Mesothelial cell of epicardium (in vitro differentiated cells): ENCODE results near the gene CLCN6. TPM values are rescaled to one million over a fixed set of nuclear protein-coding genes. Genes with fewer than 3 reads are reported as not detected.

Experiments
- DNase-seq, 2 experiments: peaks; one replicate each; pipeline ENCODE4 v3.0.0; 2021; ENCODE audit warnings: low spot score in 2 of 2; ENCODE audit not compliant: unreplicated experiment in 2 of 2
- H3K27ac Mint-ChIP-seq: 2 replicates; pipeline ENCODE4 v1.8.0; 2021; ENCODE audit warnings: mixed read lengths
- H3K27me3 Mint-ChIP-seq: 2 replicates; pipeline ENCODE4 v1.8.0; 2021; ENCODE audit warnings: low read depth, mixed read lengths
- H3K36me3 Mint-ChIP-seq: 2 replicates; pipeline ENCODE4 v1.8.0; 2021; ENCODE audit warnings: mixed read lengths
- H3K4me1 Mint-ChIP-seq: 2 replicates; pipeline ENCODE4 v1.8.0; 2021; ENCODE audit warnings: mixed read lengths
- H3K4me3 Mint-ChIP-seq: 2 replicates; pipeline ENCODE4 v1.8.0; 2021; ENCODE audit warnings: mild to moderate bottlenecking, moderate library complexity, mixed read lengths
- H3K9me3 Mint-ChIP-seq: 2 replicates; pipeline ENCODE4 v1.8.0; 2021; ENCODE audit warnings: mixed read lengths
- total RNA-seq: library from RNA; stranded (reverse); gene quantifications from 3 replicates; pipeline ENCODE4 v1.2.1, GENCODE V29; 2021
- TF ChIP-seq, protein P1 (sequence below): fragments of 200-600 bp; sonication (generic); IDR thresholded peaks from one replicate; pipeline ENCODE4 v1.5.0; 2021; ENCODE audit warnings: antibody characterized with exemption; ENCODE audit not compliant: unreplicated experiment

The CLCN6 gene
- total RNA-seq, 1 donor from 2014 or later = 30.3 TPM

DNA sequence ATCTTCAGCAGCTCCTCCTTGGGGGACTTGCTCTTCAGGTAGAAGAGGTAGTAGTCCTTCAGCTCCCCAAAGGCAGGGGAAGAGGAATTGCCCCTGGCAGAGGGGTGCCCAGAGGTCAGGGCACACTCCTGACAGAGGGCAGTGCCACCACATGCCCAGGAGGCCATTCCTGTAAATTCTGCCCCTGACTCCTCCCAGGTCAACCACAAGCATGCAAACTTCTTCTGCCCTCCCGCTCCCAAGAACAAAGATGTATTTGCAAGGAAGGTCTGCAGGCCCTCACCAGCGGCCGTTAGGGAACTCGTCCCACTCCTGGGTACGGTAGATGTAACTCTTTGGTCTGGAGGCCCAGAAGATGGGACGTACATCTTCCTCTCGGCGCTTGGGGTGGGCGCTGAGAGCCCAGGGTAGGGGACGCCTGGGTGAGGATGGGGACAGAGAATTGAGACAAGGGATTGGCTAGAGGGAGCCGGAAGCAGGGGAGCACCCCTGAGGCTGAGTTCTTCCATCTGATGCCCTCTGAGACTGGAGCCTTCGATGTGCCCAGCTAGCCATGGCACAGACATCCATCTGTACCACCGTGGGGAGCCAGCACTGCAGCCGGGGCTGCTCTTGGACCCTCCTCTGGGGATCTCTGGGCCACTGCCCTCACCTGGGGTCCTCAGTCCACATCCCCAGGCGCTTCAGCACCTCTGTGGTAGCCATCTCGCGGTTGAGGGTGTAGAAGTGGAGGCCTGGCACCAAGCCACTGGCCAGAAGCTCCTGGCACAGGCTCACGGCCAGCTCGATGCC, 11.3 kb upstream of the CLCN6 start:
- no peak overlapping the region for H3K27ac Mint-ChIP-seq
- DNase-seq = no peak
- peaks cover 28% of the 10 kb centered on the region for H3K36me3 Mint-ChIP-seq
- H3K4me3 Mint-ChIP-seq = no peak overlapping the region
- TF ChIP-seq, protein P1, sequence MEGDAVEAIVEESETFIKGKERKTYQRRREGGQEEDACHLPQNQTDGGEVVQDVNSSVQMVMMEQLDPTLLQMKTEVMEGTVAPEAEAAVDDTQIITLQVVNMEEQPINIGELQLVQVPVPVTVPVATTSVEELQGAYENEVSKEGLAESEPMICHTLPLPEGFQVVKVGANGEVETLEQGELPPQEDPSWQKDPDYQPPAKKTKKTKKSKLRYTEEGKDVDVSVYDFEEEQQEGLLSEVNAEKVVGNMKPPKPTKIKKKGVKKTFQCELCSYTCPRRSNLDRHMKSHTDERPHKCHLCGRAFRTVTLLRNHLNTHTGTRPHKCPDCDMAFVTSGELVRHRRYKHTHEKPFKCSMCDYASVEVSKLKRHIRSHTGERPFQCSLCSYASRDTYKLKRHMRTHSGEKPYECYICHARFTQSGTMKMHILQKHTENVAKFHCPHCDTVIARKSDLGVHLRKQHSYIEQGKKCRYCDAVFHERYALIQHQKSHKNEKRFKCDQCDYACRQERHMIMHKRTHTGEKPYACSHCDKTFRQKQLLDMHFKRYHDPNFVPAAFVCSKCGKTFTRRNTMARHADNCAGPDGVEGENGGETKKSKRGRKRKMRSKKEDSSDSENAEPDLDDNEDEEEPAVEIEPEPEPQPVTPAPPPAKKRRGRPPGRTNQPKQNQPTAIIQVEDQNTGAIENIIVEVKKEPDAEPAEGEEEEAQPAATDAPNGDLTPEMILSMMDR = no peak
- peaks cover 17% of the 10 kb centered on the region for H3K4me1 Mint-ChIP-seq
- no peaks in the 10 kb centered on the region for H3K9me3 Mint-ChIP-seq
- H3K27me3 Mint-ChIP-seq = no peaks in the 10 kb centered on the region

DNA sequence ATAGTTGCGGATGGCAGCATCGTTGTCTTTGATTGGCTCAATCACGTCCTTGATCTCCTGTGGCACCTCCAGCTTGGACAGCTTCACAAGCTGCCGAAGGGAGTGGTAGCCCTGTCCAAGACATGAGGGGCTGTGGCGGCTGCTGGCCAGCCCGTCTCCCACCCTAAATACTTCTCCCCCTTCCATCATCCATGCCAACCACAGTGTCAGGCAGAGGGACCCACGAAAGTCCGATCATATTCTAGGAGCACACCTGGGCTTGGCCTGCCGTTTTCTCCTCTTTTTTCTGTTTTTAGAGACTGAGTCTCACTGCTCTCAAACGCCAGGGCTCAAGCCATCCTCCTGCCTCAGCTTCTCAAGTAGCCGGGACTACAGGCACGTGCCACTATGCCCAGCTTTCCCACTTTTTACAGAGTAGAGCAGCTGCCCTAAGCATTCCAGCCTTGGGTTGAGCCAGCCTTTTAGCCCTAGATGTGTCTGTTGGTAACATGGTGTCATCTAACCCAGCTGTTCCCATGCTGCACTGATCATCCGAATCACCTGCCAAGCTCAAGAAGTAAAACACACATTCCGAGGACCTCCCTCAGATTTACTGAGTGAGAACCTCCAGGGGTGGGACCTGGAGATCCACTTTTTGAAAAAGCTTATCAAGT, 10.6 kb upstream of the CLCN6 start:
- no peak for DNase-seq
- Mint-ChIP-seq H3K4me1 (peaks cover 17% of the 10 kb centered on the region), H3K36me3 (peaks cover 32% of the 10 kb centered on the region), H3K4me3 (no peak overlapping the region), H3K27me3 (no peaks in the 10 kb centered on the region), H3K9me3 (no peaks in the 10 kb centered on the region), H3K27ac (no peak overlapping the region)
- TF ChIP-seq, protein P1 = no peak

DNA sequence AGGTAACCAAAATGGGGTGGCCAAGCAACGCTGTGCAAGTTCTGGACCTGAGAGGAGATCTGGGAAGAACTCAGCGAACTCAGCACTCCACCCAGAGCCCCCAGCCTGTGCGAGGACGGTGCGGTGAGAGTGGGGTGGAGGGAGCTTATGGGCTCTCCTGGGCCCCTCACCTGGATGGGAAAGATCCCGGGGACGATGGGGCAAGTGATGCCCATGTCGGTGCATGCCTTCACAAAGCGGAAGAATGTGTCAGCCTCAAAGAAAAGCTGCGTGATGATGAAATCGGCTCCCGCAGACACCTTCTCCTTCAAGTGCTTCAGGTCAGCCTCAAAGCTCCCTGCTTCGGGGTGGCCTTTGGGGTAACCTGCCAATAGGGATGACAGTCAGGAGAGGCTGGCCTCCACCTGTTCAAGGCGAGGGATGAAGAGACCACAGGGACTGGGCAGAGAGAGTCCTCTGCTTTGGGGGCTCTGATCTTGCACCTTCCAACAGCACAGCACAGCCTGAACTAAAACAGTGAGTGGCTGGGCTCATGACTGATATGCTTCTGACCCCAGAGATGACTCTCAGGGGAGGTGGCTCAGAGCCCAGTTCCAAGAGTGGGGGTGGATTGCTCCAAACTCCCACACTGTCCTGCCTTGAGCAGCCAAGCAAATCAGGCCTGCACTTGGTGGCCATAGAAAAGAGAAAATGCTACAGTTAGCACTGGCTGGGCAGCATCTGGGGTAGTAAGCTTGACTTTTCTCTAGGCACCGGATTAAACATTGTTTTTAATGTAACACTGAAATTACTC, 9.8 kb upstream of the CLCN6 start:
- TF ChIP-seq, protein P1 = no peak
- Mint-ChIP-seq H3K4me3 (no peak overlapping the region), H3K9me3 (no peaks in the 10 kb centered on the region), H3K36me3 (peaks cover 37% of the 10 kb centered on the region), H3K4me1 (peaks cover 19% of the 10 kb centered on the region), H3K27ac (peak overlapping the region; percentile 6), H3K27me3 (no peaks in the 10 kb centered on the region)
- no peak for DNase-seq

DNA sequence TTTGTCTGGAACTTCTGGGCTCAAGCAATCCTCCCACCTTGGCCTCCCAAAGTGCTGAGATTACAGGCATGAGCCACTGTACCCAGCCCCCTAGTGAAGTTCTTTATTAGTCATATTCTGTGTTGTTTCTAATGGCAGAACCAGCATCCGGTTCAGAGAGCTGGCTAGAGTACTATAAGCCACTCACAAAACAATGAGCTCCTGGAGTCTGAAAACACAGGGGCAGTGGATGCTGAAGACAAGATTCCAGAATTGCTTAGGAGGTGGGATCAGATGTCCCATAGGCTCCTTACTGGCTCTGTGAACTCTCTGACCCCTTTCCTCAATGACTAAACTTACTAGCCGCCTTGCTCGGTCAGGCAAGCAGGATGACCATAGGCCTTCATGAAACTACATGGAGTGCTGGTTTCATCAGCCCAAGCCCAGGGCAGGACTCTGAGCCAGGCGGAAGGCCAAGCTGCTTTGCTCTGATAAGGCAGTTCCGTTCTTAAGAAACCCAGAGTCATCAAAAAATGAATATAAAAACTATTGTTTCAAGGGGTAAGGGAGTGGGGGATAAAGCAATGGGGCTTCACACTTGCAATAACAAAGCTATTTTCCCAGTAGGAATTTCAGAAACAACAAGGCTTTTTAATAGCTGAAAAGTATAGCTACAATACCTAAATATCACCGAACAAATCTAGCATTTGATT, 8.3 kb upstream of the CLCN6 start:
- peaks cover 28% of the 10 kb centered on the region for H3K36me3 Mint-ChIP-seq
- H3K27ac Mint-ChIP-seq = peak overlapping the region; percentile 25

DNA sequence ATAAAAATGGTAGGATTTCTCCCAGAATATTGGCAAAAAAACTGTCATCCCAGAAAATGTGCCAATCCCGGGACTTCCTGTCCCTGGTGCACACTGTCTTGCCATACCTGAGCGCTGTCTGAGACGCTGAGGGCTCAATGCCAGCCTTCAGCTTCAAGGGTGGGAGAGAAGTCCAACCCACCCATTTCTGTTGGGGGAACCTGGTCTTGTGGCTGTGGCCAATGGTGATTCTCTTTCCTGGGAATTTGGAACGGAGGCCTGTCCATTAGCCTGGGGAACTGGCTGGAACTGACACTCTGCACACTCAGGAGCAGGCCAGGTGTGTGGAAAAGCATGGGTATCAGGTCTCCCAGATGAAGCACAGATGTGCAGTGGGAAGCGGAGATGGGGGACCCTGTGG, 6.9 kb upstream of the CLCN6 start:
- Mint-ChIP-seq H3K27ac (no peak overlapping the region), H3K4me3 (no peak overlapping the region), H3K4me1 (peaks cover 27% of the 10 kb centered on the region), H3K9me3 (no peaks in the 10 kb centered on the region), H3K27me3 (no peaks in the 10 kb centered on the region), H3K36me3 (peaks cover 25% of the 10 kb centered on the region)
- TF ChIP-seq, protein P1 = no peak
- no peak for DNase-seq

More for the DNA sequence above, 8.3 kb upstream of the CLCN6 start:
- Mint-ChIP-seq H3K4me3 (no peak overlapping the region), H3K27me3 (no peaks in the 10 kb centered on the region), H3K4me1 (peaks cover 15% of the 10 kb centered on the region), H3K9me3 (no peaks in the 10 kb centered on the region)
- TF ChIP-seq, protein P1 = no peak
- DNase-seq = no peak
